Esophagus squamous epithelium (tissue), 5 donors: ENCODE measurements around the gene CDON. TPM values are rescaled to one million over a fixed set of nuclear protein-coding genes. Genes with fewer than 3 reads are reported as not detected.

Source experiments
- DNase-seq: peaks from one replicate; lab custom pipeline; 2025; lab: John Stamatoyannopoulos, UW
- H3K27ac ChIP-seq, 4 donors: fragments of 200-600 bp; sonication (generic); one replicate each; pipeline ENCODE4 v1.5.1; 2016 to 2019; ENCODE audit warnings: mild to moderate bottlenecking in 1 of 4
- H3K27me3 ChIP-seq, 4 donors: fragments of 200-600 bp; sonication (generic); 1 replicate in 3 of 4; 2 replicates in 1 of 4; pipeline versions ENCODE4 v1.5.1 to v1.6.0; 2017 to 2021; ENCODE audit warnings: antibody characterized with exemption in 1 of 4
- H3K36me3 ChIP-seq, 3 donors: fragments of 200-600 bp; sonication (generic); one replicate each; pipeline ENCODE4 v1.5.1; 2016 to 2019
- H3K4me1 ChIP-seq, 3 donors: fragments of 200-600 bp; sonication (generic); one replicate each; pipeline ENCODE4 v1.5.1; 2017 to 2019
- H3K4me3 ChIP-seq, 4 donors: fragments of 200-600 bp; sonication (generic); 1 replicate in 3 of 4; 2 replicates in 1 of 4; pipeline ENCODE4 v1.5.1; 2016 to 2019; ENCODE audit warnings: mild to moderate bottlenecking in 2 of 4, moderate library complexity in 1 of 4
- H3K9me3 ChIP-seq, 3 donors: fragments of 200-600 bp; sonication (generic); one replicate each; pipeline ENCODE4 v1.5.1; 2016 to 2019
- CTCF ChIP-seq, 6 experiments: fragments of 450-650 bp in 4 of 6; fragments of 200-600 bp in 2 of 6; sonication (generic) in 2 of 6; IDR thresholded peaks; one replicate each; pipeline ENCODE4 v1.5.1; 2016 to 2019; ENCODE audit warnings: antibody characterized with exemption in 6 of 6, mild to moderate bottlenecking in 4 of 6, moderate library complexity in 4 of 6
- POLR2A ChIP-seq, 4 donors: fragments of 450-650 bp; IDR thresholded peaks; one replicate each; pipeline ENCODE4 v1.6.1; 2017; ENCODE audit warnings: antibody characterized with exemption in 4 of 4, mild to moderate bottlenecking in 4 of 4, moderate library complexity in 3 of 4
- WGBS, 2 donors: methylation state at CpG; one replicate each; pipeline ENCODE4 v1.1.5; 2018; 5-methylcytosine and 5-hydroxymethylcytosine counted together
- intact Hi-C: fragments of 100-400 bp; cut with DNase I; formaldehyde crosslinking; loops from one replicate; pipeline ENCODE4 v1.15.0; 2022
- total RNA-seq, 4 donors: library from RNA; depleted of rRNA; stranded (reverse); fragments of >200 nt; gene quantifications; one replicate each; pipeline ENCODE4 v1.1.0, GENCODE V29; 2016
- donor health status: DM: yes; HTN: yes; CAD: no.

Gene CDON
- total RNA-seq, 4 donors from 2014 or later: 2.5 to 5.5 (median 3.4) TPM

GRCh38 chr11:126049159-126049558, 13.5 kb downstream of the CDON start:
- no peak overlapping the region for H3K4me3 ChIP-seq
- intact Hi-C loops: no loop called here
- H3K9me3 ChIP-seq: no peaks in the 10 kb centered on the region
- H3K4me1 ChIP-seq: peaks cover 0 to 17% (median 0%) of the 10 kb centered on the region in 3 donors
- no peaks in the 10 kb centered on the region for H3K36me3 ChIP-seq
- no peaks in the 10 kb centered on the region for H3K27me3 ChIP-seq
- DNase-seq: no peak
- WGBS, 2 donors: 45 to 80% methylated on average over 1 of the region's 1 CpG
- H3K27ac ChIP-seq: no peak overlapping the region
- no peak for TF ChIP-seq CTCF (IDR thresholded peaks at IDR 0.05)
- TF ChIP-seq POLR2A (IDR thresholded peaks at IDR 0.05): no peak

- intact Hi-C loops: no loop called here
Measured at GRCh38 chr11:126048197-126048596, 14.5 kb downstream of the CDON start.

GRCh38 chr11:126046570-126047195, 16.0 kb downstream of the CDON start:
- H3K27ac ChIP-seq: no peak overlapping the region
- H3K36me3 ChIP-seq: no peaks in the 10 kb centered on the region
- no peak for TF ChIP-seq CTCF (IDR thresholded peaks at IDR 0.05)
- no peak for TF ChIP-seq POLR2A (IDR thresholded peaks at IDR 0.05)
- intact Hi-C loops: no loop called here
- no peak for DNase-seq
- peaks cover 0 to 17% (median 0%) of the 10 kb centered on the region in 3 donors for H3K4me1 ChIP-seq
- H3K9me3 ChIP-seq: no peaks in the 10 kb centered on the region
- H3K4me3 ChIP-seq: no peak overlapping the region
- WGBS, 2 donors: 70 to 81% methylated on average over 5 of the region's 5 CpGs
- H3K27me3 ChIP-seq: no peaks in the 10 kb centered on the region

More at GRCh38 chr11:126048197-126048596, 14.5 kb downstream of the CDON start:
- no peak for TF ChIP-seq CTCF (IDR thresholded peaks at IDR 0.05)
- 79 to 86% methylated on average over 4 to 5 of the region's 5 CpGs for WGBS, 2 donors
- no peak for DNase-seq
- Histone ChIP-seq H3K27me3 (no peaks in the 10 kb centered on the region), H3K4me1 (peaks cover 0 to 17% (median 0%) of the 10 kb centered on the region in 3 donors), H3K9me3 (no peaks in the 10 kb centered on the region), H3K36me3 (no peaks in the 10 kb centered on the region), H3K4me3 (no peak overlapping the region), H3K27ac (no peak overlapping the region)

- no peak for DNase-seq
- Histone ChIP-seq H3K36me3 (no peaks in the 10 kb centered on the region), H3K27ac (no peak overlapping the region), H3K4me3 (no peak overlapping the region), H3K4me1 (peaks cover 0 to 5% (median 0%) of the 10 kb centered on the region in 3 donors), H3K27me3 (peaks cover 0 to 5% (median 0%) of the 10 kb centered on the region in 4 donors), H3K9me3 (no peaks in the 10 kb centered on the region)
- TF ChIP-seq POLR2A (IDR thresholded peaks at IDR 0.05) (no peak), CTCF (IDR thresholded peaks at IDR 0.05) (no peak)
- 72 to 74% methylated on average over 9 of the region's 9 CpGs for WGBS, 2 donors
- intact Hi-C loops: no loop called here
Measured at GRCh38 chr11:126039485-126040271, 23.0 kb downstream of the CDON start.

- WGBS, 2 donors: 89 to 93% methylated on average over 5 of the region's 5 CpGs
Measured at GRCh38 chr11:126035718-126036117, 26.9 kb downstream of the CDON start.

More at GRCh38 chr11:126035718-126036117, 26.9 kb downstream of the CDON start:
- no peaks in the 10 kb centered on the region for H3K36me3 ChIP-seq
- H3K4me1 ChIP-seq: peaks cover 0 to 19% (median 0%) of the 10 kb centered on the region in 3 donors
- no peak for DNase-seq
- TF ChIP-seq CTCF (IDR thresholded peaks at IDR 0.05): no peak
- TF ChIP-seq POLR2A (IDR thresholded peaks at IDR 0.05): no peak
- no peaks in the 10 kb centered on the region for H3K9me3 ChIP-seq
- intact Hi-C loops: no loop called here
- H3K4me3 ChIP-seq: no peak overlapping the region
- H3K27ac ChIP-seq: no peak overlapping the region
- H3K27me3 ChIP-seq: peaks cover 0 to 5% (median 0%) of the 10 kb centered on the region in 4 donors
